SK-N-SH (cell line): Measurements from ENCODE around the gene CPOX. TPM values are rescaled to one million over a fixed set of nuclear protein-coding genes. Genes with fewer than 3 reads are reported as not detected.

Experiments used
- CTCF ChIA-PET: fragments of 300-600, 350-600 bp; formaldehyde crosslinking; extraction: SDS; loops from one replicate; lab custom pipeline; 2021; lab: Yijun Ruan, JAX
- POLR2A ChIA-PET: fragments of 350-600 bp; sonication (Branson Sonifier 250); formaldehyde crosslinking; extraction: SDS; loops from one replicate; lab custom pipeline; 2020; ENCODE audit warnings: antibody characterized with exemption, inconsistent platforms; lab: Yijun Ruan, JAX
- DNase-seq: peaks from one replicate; pipeline ENCODE4 v3.0.0; 2012
- H2AFZ ChIP-seq: fragments of 200-600 bp; sonication (generic); 2 replicates; pipeline ENCODE4 v1.8.1; 2016; ENCODE audit warnings: antibody characterized with exemption, mild to moderate bottlenecking, low read depth
- H3F3A ChIP-seq: fragments of 200-600 bp; sonication (generic); replicated peaks from 2 replicates; pipeline ENCODE3; 2016; ENCODE audit warnings: antibody characterized with exemption, mild to moderate bottlenecking; ENCODE audit not compliant: insufficient read depth
- H3K27ac ChIP-seq, 2 experiments: fragments of 200-500 bp in 1 of 2; fragments of 200-600 bp in 1 of 2; sonication (Bioruptor generic) in 1 of 2; sonication (generic), shearing (Covaris generic) in 1 of 2; 2 replicates each; pipeline versions ENCODE4 v1.5.1 to v1.6.1; 2014 to 2016; ENCODE audit warnings: low read depth in 2 of 2, inconsistent platforms in 1 of 2, low read length in 1 of 2, mild to moderate bottlenecking in 1 of 2, mixed read lengths in 1 of 2
- H3K27me3 ChIP-seq: fragments of 200-600 bp; sonication (generic), shearing (Covaris generic); 2 replicates; pipeline ENCODE4 v1.6.1; 2016; ENCODE audit warnings: mixed run types; ENCODE audit not compliant: insufficient read depth
- H3K36me3 ChIP-seq, 2 experiments: fragments of 200-500 bp in 1 of 2; fragments of 200-600 bp in 1 of 2; sonication (Bioruptor generic) in 1 of 2; sonication (generic) in 1 of 2; replicated peaks in 1 of 2; 2 replicates each; pipeline versions ENCODE3 to v1.5.1; 2014 to 2016; ENCODE audit warnings: low read length in 1 of 2, mild to moderate bottlenecking in 1 of 2; ENCODE audit not compliant: insufficient read depth in 2 of 2, control insufficient read depth in 1 of 2
- H3K4me1 ChIP-seq, 2 experiments: fragments of 200-500 bp in 1 of 2; fragments of 200-600 bp in 1 of 2; sonication (Bioruptor generic) in 1 of 2; sonication (generic), shearing (Covaris generic) in 1 of 2; 2 replicates each; pipeline versions ENCODE4 v1.5.1 to v1.6.1; 2014 to 2016; ENCODE audit warnings: low read depth in 1 of 2, low read length in 1 of 2, mixed run types in 1 of 2; ENCODE audit not compliant: insufficient read depth in 2 of 2, control insufficient read depth in 1 of 2
- H3K4me2 ChIP-seq: fragments of 200-600 bp; sonication (generic), shearing (Covaris generic); 2 replicates; pipeline ENCODE4 v1.6.1; 2017; ENCODE audit warnings: mixed run types
- H3K4me3 ChIP-seq, 2 experiments: fragments of 200-500 bp in 1 of 2; fragments of 200-600 bp in 1 of 2; sonication (Bioruptor generic) in 1 of 2; sonication (generic), shearing (Covaris generic) in 1 of 2; 2 replicates each; pipeline versions ENCODE4 v1.5.1 to v1.8.1; 2014 to 2016; ENCODE audit warnings: low read depth in 2 of 2, inconsistent platforms in 1 of 2, low read length in 1 of 2, mild to moderate bottlenecking in 1 of 2, mixed read lengths in 1 of 2, moderate library complexity in 1 of 2
- H3K79me2 ChIP-seq: fragments of 200-600 bp; sonication (generic); 2 replicates; pipeline ENCODE4 v1.8.1; 2017; ENCODE audit warnings: mild to moderate bottlenecking; ENCODE audit not compliant: insufficient read depth
- H3K9ac ChIP-seq: fragments of 200-600 bp; sonication (generic); 2 replicates; pipeline ENCODE4 v1.6.1; 2017; ENCODE audit warnings: mixed run types
- H3K9me2 ChIP-seq: fragments of 200-600 bp; sonication (generic); 2 replicates; pipeline ENCODE4 v1.6.1; 2017; ENCODE audit warnings: mixed run types
- H3K9me3 ChIP-seq: fragments of 200-600 bp; sonication (generic); 2 replicates; pipeline ENCODE4 v1.6.1; 2017; ENCODE audit warnings: mixed run types, mild to moderate bottlenecking, moderate library complexity
- H4K20me1 ChIP-seq: fragments of 200-600 bp; sonication (generic); 2 replicates; pipeline ENCODE4 v1.6.1; 2017; ENCODE audit warnings: mild to moderate bottlenecking, mixed run types; ENCODE audit not compliant: insufficient read depth
- CTCF ChIP-seq: fragments of 200-600 bp; sonication (generic); IDR thresholded peaks from 2 replicates; pipeline ENCODE4 v1.6.1; 2017; ENCODE audit warnings: antibody characterized with exemption, mild to moderate bottlenecking, moderate library complexity
- FOSL2 ChIP-seq: IDR thresholded peaks from 2 replicates; pipeline ENCODE4 v1.4.0; 2012; ENCODE audit warnings: low read depth, mild to moderate bottlenecking, moderate library complexity, borderline replicate concordance
- FOXJ3 ChIP-seq: sonication (generic); formaldehyde crosslinking; IDR thresholded peaks from 2 replicates; pipeline ENCODE4 v1.5.1; 2020; ENCODE audit warnings: mild to moderate bottlenecking, missing genetic modification reagents
- MXI1 ChIP-seq: IDR thresholded peaks from 2 replicates; pipeline ENCODE4 v1.6.1; 2012; ENCODE audit warnings: mild to moderate bottlenecking, low read depth, low read length, improper control_type of control experiment
- RFX5 ChIP-seq: IDR thresholded peaks from 2 replicates; pipeline ENCODE4 v1.6.1; 2012; ENCODE audit warnings: mild to moderate bottlenecking, improper control_type of control experiment, low read length
- SIN3A ChIP-seq: IDR thresholded peaks from 2 replicates; pipeline ENCODE4 v1.6.1; 2012; ENCODE audit warnings: low read depth, mild to moderate bottlenecking, low read length, moderate library complexity, borderline replicate concordance
- SMC3 ChIP-seq: IDR thresholded peaks from 2 replicates; pipeline ENCODE4 v1.6.1; 2012; ENCODE audit warnings: low read depth, low read length, improper control_type of control experiment
- WGBS: methylation state at CpG from one replicate; pipeline ENCODE4 v1.1.6; 2017; ENCODE audit warnings: low lambda C conversion rate; 5-methylcytosine and 5-hydroxymethylcytosine counted together
- polyA plus RNA-seq, 3 experiments: library from polyadenylated mRNA; depleted of rRNA; stranded (reverse); fragments of >200 nt; gene quantifications; 2 replicates each; pipeline ENCODE4 v1.2.3, GENCODE V29; 2012
- TF ChIP-seq, protein P1 (sequence below): IDR thresholded peaks from 2 replicates; pipeline ENCODE4 v1.6.1; 2012; ENCODE audit warnings: mild to moderate bottlenecking, low read depth, low read length, moderate library complexity

Gene CPOX
- polyA plus RNA-seq, 1 of the 3 experiments (the other 2 are of a cell fraction) = 36.7 TPM

DNA sequence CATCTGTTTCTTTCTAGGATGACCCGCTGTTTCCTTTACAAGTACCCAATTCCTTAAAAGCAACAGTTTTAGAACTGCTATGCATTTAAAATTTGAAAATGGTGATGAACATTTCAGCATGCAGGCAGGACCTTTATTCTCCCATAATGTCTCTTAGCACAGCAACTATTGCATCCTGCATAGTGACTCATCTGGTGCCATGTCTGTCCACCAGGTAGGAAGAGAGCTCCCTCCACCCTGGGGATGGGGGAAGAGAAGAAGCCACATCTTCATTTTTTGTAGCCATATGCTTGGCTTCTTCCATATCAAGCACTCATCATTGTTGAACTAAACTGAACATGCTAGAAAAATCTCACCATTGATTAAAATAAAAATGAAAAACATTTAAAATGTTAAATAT, 51.7 kb downstream of the CPOX start:
- POLR2A ChIA-PET = no interaction called here
- Histone ChIP-seq H3F3A (peaks cover 3% of the 10 kb centered on the region), H3K36me3 (no peaks in the 10 kb centered on the region), H3K9me3 (0 out of 2 replicates have a peak, but pooled peaks cover 4% of the 10 kb centered on the region), H3K4me1 (no peaks in the 10 kb centered on the region), H3K9me2 (no peaks in the 10 kb centered on the region), H3K4me3 (no peak overlapping the region), H3K27ac (no peak overlapping the region), H3K9ac (no peak overlapping the region), H3K79me2 (no peaks in the 10 kb centered on the region), H3K27me3 (peaks cover 4% of the 10 kb centered on the region; the same call in 1 of the 2 replicates), H2AFZ (no peak overlapping the region), H4K20me1 (no peaks in the 10 kb centered on the region), H3K4me2 (no peak overlapping the region)
- WGBS = 12% methylated on average over 1 of the region's 1 CpG
- no peak for DNase-seq
- TF ChIP-seq SIN3A (no peak), CTCF (no peak), SMC3 (no peak), FOXJ3 (CRISPR knock-in tag) (no peak), MXI1 (no peak)
- TF ChIP-seq, protein P1, sequence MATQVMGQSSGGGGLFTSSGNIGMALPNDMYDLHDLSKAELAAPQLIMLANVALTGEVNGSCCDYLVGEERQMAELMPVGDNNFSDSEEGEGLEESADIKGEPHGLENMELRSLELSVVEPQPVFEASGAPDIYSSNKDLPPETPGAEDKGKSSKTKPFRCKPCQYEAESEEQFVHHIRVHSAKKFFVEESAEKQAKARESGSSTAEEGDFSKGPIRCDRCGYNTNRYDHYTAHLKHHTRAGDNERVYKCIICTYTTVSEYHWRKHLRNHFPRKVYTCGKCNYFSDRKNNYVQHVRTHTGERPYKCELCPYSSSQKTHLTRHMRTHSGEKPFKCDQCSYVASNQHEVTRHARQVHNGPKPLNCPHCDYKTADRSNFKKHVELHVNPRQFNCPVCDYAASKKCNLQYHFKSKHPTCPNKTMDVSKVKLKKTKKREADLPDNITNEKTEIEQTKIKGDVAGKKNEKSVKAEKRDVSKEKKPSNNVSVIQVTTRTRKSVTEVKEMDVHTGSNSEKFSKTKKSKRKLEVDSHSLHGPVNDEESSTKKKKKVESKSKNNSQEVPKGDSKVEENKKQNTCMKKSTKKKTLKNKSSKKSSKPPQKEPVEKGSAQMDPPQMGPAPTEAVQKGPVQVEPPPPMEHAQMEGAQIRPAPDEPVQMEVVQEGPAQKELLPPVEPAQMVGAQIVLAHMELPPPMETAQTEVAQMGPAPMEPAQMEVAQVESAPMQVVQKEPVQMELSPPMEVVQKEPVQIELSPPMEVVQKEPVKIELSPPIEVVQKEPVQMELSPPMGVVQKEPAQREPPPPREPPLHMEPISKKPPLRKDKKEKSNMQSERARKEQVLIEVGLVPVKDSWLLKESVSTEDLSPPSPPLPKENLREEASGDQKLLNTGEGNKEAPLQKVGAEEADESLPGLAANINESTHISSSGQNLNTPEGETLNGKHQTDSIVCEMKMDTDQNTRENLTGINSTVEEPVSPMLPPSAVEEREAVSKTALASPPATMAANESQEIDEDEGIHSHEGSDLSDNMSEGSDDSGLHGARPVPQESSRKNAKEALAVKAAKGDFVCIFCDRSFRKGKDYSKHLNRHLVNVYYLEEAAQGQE = no peak
- CTCF ChIA-PET = interaction anchor here (1.4 kb wide), 1 partner anchor 11 kb away, joined by 3 read pairs; no protein-coding TSS in a partner anchor

DNA sequence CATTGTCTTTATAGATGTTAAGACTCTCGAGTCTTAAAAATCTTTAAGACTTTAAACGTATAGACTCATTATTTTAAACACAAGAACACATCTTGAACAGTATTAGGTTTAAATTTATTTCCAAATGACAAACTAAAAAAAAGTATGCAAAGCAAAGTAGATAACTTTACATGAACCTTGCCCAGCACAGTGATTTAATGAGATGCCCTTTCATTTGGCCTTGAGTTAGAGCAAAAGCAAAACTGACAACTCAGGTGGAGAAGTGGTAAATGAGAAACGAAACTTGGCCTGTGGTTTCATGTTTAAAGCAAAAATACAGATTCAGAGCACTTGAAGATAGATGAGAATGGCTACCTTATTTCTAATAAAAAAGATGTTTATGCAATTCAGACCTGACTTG, 53.1 kb downstream of the CPOX start:
- DNase-seq = no peak
- ChIA-PET CTCF (interaction anchor here (1.4 kb wide), 1 partner anchor 13 kb away, joined by 3 read pairs; no protein-coding TSS in a partner anchor), POLR2A (no interaction called here)
- H3K4me1 ChIP-seq = no peaks in the 10 kb centered on the region
- no peak overlapping the region for H3K4me2 ChIP-seq
- no peaks in the 10 kb centered on the region for H4K20me1 ChIP-seq
- H3K36me3 ChIP-seq = no peaks in the 10 kb centered on the region
- H3K4me3 ChIP-seq = no peak overlapping the region
- TF ChIP-seq FOSL2 = no peak
- no peak for TF ChIP-seq RFX5
- TF ChIP-seq FOXJ3 (CRISPR knock-in tag) = no peak
- TF ChIP-seq, all 33 proteins: peak for 0
- Histone ChIP-seq H3K9me2 (no peaks in the 10 kb centered on the region), H3K79me2 (no peaks in the 10 kb centered on the region), H2AFZ (no peak overlapping the region), H3K9ac (no peak overlapping the region), H3K27ac (no peak overlapping the region), H3K9me3 (0 out of 2 replicates have a peak, but pooled peaks cover 4% of the 10 kb centered on the region), H3F3A (peaks cover 3% of the 10 kb centered on the region), H3K27me3 (peaks cover 4% of the 10 kb centered on the region; the same call in 1 of the 2 replicates)
- 42% methylated on average over 3 of the region's 3 CpGs for whole genome bisulfite sequencing
